ENCODE results near the gene KYAT1.
"Not testable (repeated sequence)": the region's sequence is repeated elsewhere in the genome, so short reads cannot be mapped to it uniquely, and the experiment has no call there.

Gene KYAT1

GRCh38 chr9:128882677-128883603 is 1.2 kb upstream of the KYAT1 start:
- DNase-seq = no peak

- DNase-seq = no peak
These were observed 3.9 kb downstream of the KYAT1 start for GRCh38 chr9:128877852-128878251.

- DNase-seq = not testable (repeated sequence)
These were observed 10.8 kb downstream of the KYAT1 start for GRCh38 chr9:128870941-128871265.

- no peak for DNase-seq
These were observed 11.4 kb downstream of the KYAT1 start for GRCh38 chr9:128870128-128870940.

- peak; percentile 82 for DNase-seq
These were observed 18.1 kb downstream of the KYAT1 start for GRCh38 chr9:128863647-128864046.

- no peak for DNase-seq
These were observed 19.3 kb downstream of the KYAT1 start for GRCh38 chr9:128862401-128862851.

GRCh38 chr9:128861501-128861900 is 20.2 kb downstream of the KYAT1 start:
- DNase-seq = no peak

- DNase-seq = no peak
These were observed 20.8 kb downstream of the KYAT1 start for GRCh38 chr9:128860937-128861336.

GRCh38 chr9:128858476-128858875 is 23.3 kb downstream of the KYAT1 start:
- DNase-seq = not testable (repeated sequence)

- not testable (repeated sequence) for DNase-seq
These were observed 27.3 kb downstream of the KYAT1 start for GRCh38 chr9:128854454-128854853.

- not testable (repeated sequence) for DNase-seq
These were observed 29.1 kb downstream of the KYAT1 start for GRCh38 chr9:128852646-128853045.

GRCh38 chr9:128851779-128852600 is 29.8 kb downstream of the KYAT1 start:
- DNase-seq = peak; percentile 39

- not testable (repeated sequence) for DNase-seq
These were observed 30.7 kb downstream of the KYAT1 start for GRCh38 chr9:128851024-128851423.

GRCh38 chr9:128847803-128848202 is 33.9 kb downstream of the KYAT1 start:
- DNase-seq = no peak

GRCh38 chr9:128846680-128847030 is 35.1 kb downstream of the KYAT1 start:
- DNase-seq = no peak

GRCh38 chr9:128845186-128845931 is 36.4 kb downstream of the KYAT1 start:
- DNase-seq = no peak

GRCh38 chr9:128843171-128843570 is 38.6 kb downstream of the KYAT1 start:
- not testable (repeated sequence) for DNase-seq

GRCh38 chr9:128841694-128842492 is 39.9 kb downstream of the KYAT1 start:
- no peak for DNase-seq

GRCh38 chr9:128840524-128840923 is 41.2 kb downstream of the KYAT1 start:
- no peak for DNase-seq

GRCh38 chr9:128838338-128838737 is 43.4 kb downstream of the KYAT1 start:
- no peak for DNase-seq

GRCh38 chr9:128836509-128837145 is 45.1 kb downstream of the KYAT1 start:
- no peak for DNase-seq

All from activated CD4-positive, alpha-beta T cell treated with anti-CD3 and anti-CD28 coated beads, Interleukin-10, Interleukin-2, amounts not matched to agents 100 ng/mL and 50 ng/mL, durations not matched to agents 16 hours and 8 hours (primary cell).